ENCODE results near the gene PSTPIP1.

PSTPIP1 gene

DNA sequence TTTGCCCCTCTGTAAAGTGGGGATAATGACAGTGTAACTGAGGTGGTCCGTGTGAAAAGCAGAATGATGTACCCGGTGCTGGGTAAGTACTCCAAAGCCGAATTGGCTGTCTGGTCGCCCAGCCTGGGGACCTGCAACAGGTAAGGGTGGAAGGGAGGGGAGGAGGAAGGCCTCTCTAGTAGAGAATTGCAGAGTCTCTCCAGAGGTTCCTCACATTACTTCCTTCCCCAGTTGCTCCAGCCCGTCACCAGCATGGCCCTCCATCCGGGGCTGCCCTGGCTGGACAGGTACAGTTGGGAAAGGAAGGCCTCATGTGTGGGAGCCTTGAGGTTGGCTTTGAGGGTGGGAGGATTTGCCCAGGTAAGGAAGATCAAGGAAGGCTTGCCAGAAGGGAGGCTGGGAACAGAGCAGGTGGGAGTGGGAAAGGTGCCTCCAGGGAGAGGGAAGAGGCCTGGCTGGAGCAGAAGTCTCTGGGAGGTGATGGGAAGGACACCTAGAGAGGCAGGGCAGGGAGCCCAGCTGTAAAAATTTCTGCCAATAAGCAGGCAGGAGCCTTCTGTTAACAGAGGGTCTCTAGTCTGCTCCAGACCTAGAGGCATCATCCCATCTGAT is 1.7 kb upstream of the PSTPIP1 start:
- H3K9ac ChIP-seq (ENCODE audit: low read depth, low read length, poor library complexity, severe bottlenecking) = no peak overlapping the region

DNA sequence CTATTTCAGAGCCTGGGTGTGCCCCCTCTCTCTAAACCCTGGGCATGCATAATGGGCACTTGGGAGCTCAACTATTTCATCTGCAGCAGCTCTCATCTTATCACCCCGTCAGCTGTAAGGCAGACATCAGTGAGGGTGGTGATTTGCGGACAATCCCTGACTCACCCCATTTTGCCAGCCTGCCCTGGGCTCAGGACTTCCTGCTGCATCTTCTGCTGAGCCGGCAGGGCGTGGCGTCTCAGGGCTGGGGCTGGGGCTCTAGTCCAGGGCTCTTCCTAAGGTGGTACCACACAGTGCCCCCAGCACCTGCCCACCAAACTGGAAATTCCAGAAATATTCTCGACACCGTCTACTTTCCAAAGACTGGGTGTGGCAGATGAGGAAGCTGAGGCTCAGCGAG is 925 bp upstream of the PSTPIP1 start:
- Histone ChIP-seq H3K27me3 (ENCODE audit: insufficient read depth, low read length, poor library complexity, severe bottlenecking) (no peaks in the 10 kb centered on the region), H3K4me3 (ENCODE audit: low read length, poor library complexity, severe bottlenecking) (no peak overlapping the region), H3K4me1 (ENCODE audit: insufficient read depth, low read length, poor library complexity, severe bottlenecking) (peaks cover 57% of the 10 kb centered on the region), H3K4me2 (ENCODE audit: low read depth, low read length, poor library complexity, severe bottlenecking) (no peak overlapping the region), H3K79me2 (ENCODE audit: insufficient read depth, low read length) (peaks cover 23% of the 10 kb centered on the region), H3F3A (ENCODE audit: low read depth) (no peaks in the 10 kb centered on the region), H3K36me3 (ENCODE audit: insufficient read depth, low read length) (no peaks in the 10 kb centered on the region), H2AFZ (ENCODE audit: low read length) (no peak overlapping the region; the same call in 1 of the 2 replicates), H3K9ac (ENCODE audit: low read depth, low read length, poor library complexity, severe bottlenecking) (peak overlapping the region; percentile 75), H3K9me2 (replicated peaks; ENCODE audit: low read depth, low read length) (no peaks in the 10 kb centered on the region), H3K9me3 (ENCODE audit: insufficient read depth, low read depth, low read length) (no peaks in the 10 kb centered on the region), H4K20me1 (ENCODE audit: insufficient read depth, low read length, poor library complexity, severe bottlenecking) (no peaks in the 10 kb centered on the region)
- TF ChIP-seq, protein P1, sequence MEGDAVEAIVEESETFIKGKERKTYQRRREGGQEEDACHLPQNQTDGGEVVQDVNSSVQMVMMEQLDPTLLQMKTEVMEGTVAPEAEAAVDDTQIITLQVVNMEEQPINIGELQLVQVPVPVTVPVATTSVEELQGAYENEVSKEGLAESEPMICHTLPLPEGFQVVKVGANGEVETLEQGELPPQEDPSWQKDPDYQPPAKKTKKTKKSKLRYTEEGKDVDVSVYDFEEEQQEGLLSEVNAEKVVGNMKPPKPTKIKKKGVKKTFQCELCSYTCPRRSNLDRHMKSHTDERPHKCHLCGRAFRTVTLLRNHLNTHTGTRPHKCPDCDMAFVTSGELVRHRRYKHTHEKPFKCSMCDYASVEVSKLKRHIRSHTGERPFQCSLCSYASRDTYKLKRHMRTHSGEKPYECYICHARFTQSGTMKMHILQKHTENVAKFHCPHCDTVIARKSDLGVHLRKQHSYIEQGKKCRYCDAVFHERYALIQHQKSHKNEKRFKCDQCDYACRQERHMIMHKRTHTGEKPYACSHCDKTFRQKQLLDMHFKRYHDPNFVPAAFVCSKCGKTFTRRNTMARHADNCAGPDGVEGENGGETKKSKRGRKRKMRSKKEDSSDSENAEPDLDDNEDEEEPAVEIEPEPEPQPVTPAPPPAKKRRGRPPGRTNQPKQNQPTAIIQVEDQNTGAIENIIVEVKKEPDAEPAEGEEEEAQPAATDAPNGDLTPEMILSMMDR (conservative IDR thresholded peaks at IDR 0.05; ENCODE audit: low read length) = no peak

More for the DNA sequence above, 1.7 kb upstream of the PSTPIP1 start:
- H3K4me3 ChIP-seq (ENCODE audit: low read length, poor library complexity, severe bottlenecking) = no peak overlapping the region
- H3K27me3 ChIP-seq (ENCODE audit: insufficient read depth, low read length, poor library complexity, severe bottlenecking) = no peaks in the 10 kb centered on the region
- H3K79me2 ChIP-seq (ENCODE audit: insufficient read depth, low read length) = peaks cover 23% of the 10 kb centered on the region
- H3K9me3 ChIP-seq (ENCODE audit: insufficient read depth, low read depth, low read length) = no peaks in the 10 kb centered on the region
- no peak for TF ChIP-seq EZH2phosphoT487 (IDR thresholded peaks at IDR 0.05; ENCODE audit: borderline replicate concordance)
- TF ChIP-seq, protein P1 (conservative IDR thresholded peaks at IDR 0.05; ENCODE audit: low read length) = no peak
- no peaks in the 10 kb centered on the region for H3K9me2 ChIP-seq (replicated peaks; ENCODE audit: low read depth, low read length)
- H3K36me3 ChIP-seq (ENCODE audit: insufficient read depth, low read length) = no peaks in the 10 kb centered on the region
- no peak overlapping the region for H3K4me2 ChIP-seq (ENCODE audit: low read depth, low read length, poor library complexity, severe bottlenecking)
- no peak overlapping the region for H2AFZ ChIP-seq (ENCODE audit: low read length)
- H4K20me1 ChIP-seq (ENCODE audit: insufficient read depth, low read length, poor library complexity, severe bottlenecking) = no peaks in the 10 kb centered on the region
- H3K4me1 ChIP-seq (ENCODE audit: insufficient read depth, low read length, poor library complexity, severe bottlenecking) = peaks cover 57% of the 10 kb centered on the region
- H3F3A ChIP-seq (ENCODE audit: low read depth) = no peaks in the 10 kb centered on the region

DNA sequence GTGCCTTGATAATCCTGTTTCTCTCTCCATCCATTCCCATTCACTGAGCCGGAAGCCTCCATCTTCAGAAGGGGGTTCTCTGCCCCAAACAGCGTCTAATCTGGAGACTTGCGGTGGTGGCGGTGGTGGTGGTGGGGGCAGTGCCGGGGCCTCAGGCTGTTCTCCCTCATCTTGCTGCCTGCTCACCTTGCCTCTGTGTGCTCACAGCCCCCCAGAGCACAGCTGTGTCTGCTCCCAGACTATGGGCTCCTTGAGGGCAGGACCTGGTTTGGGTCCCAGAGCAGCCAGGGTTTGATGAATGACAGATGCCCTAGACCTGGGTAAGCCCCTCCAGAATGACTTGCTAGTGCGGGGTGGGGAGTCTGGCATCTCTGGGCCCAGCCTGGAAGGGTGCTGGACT is 430 bp upstream of the PSTPIP1 start:
- Histone ChIP-seq H4K20me1 (ENCODE audit: insufficient read depth, low read length, poor library complexity, severe bottlenecking) (no peaks in the 10 kb centered on the region), H3K9me3 (ENCODE audit: insufficient read depth, low read depth, low read length) (no peaks in the 10 kb centered on the region), H3K4me1 (ENCODE audit: insufficient read depth, low read length, poor library complexity, severe bottlenecking) (peaks cover 55% of the 10 kb centered on the region), H3K9me2 (replicated peaks; ENCODE audit: low read depth, low read length) (no peaks in the 10 kb centered on the region), H3K27me3 (ENCODE audit: insufficient read depth, low read length, poor library complexity, severe bottlenecking) (no peaks in the 10 kb centered on the region), H3K4me3 (ENCODE audit: low read length, poor library complexity, severe bottlenecking) (peak overlapping the region; percentile 81), H2AFZ (ENCODE audit: low read length) (peak overlapping the region; percentile 81; the same call in 1 of the 2 replicates), H3K4me2 (ENCODE audit: low read depth, low read length, poor library complexity, severe bottlenecking) (peak overlapping the region; percentile 84), H3F3A (ENCODE audit: low read depth) (no peaks in the 10 kb centered on the region), H3K36me3 (ENCODE audit: insufficient read depth, low read length) (no peaks in the 10 kb centered on the region), H3K9ac (ENCODE audit: low read depth, low read length, poor library complexity, severe bottlenecking) (peak overlapping the region; percentile 75), H3K79me2 (ENCODE audit: insufficient read depth, low read length) (peaks cover 23% of the 10 kb centered on the region)
- TF ChIP-seq, protein P1 (conservative IDR thresholded peaks at IDR 0.05; ENCODE audit: low read length) = no peak
- TF ChIP-seq EZH2phosphoT487 (IDR thresholded peaks at IDR 0.05; ENCODE audit: borderline replicate concordance) = no peak
